Colon (tissue), 2 donors: Measurements from ENCODE around the gene ASTN2.

Experiments used
- FAIRE-seq: peaks from 2 replicates; lab custom pipeline; 2012; peaks lifted over from hg19 to GRCh38; lab: Jason Lieb, UNC
- donor health status: control.
- donor health status: control.

ASTN2 gene

GRCh38 chr9:116662646-116663310 lies 752.1 kb downstream of the ASTN2 start:
- no peak for FAIRE-seq

GRCh38 chr9:116661037-116661954 lies 753.6 kb downstream of the ASTN2 start:
- no peak for FAIRE-seq

GRCh38 chr9:116658265-116658664 lies 756.6 kb downstream of the ASTN2 start:
- no peak for FAIRE-seq

- FAIRE-seq = no peak
Observed at GRCh38 chr9:116656977-116657376, 757.9 kb downstream of the ASTN2 start.

GRCh38 chr9:116656501-116656971 lies 758.3 kb downstream of the ASTN2 start:
- FAIRE-seq = no peak

GRCh38 chr9:116654059-116654355 lies 760.9 kb downstream of the ASTN2 start:
- FAIRE-seq = no peak

GRCh38 chr9:116653348-116654058 lies 761.4 kb downstream of the ASTN2 start:
- no peak for FAIRE-seq

GRCh38 chr9:116647515-116647809 lies 767.4 kb downstream of the ASTN2 start:
- no peak for FAIRE-seq

- no peak for FAIRE-seq
Observed at GRCh38 chr9:116646661-116647514, 768.0 kb downstream of the ASTN2 start.

GRCh38 chr9:116644091-116644688 lies 770.7 kb downstream of the ASTN2 start:
- no peak for FAIRE-seq

GRCh38 chr9:116643691-116644090 lies 771.2 kb downstream of the ASTN2 start:
- FAIRE-seq = no peak

GRCh38 chr9:116641292-116642059 lies 773.4 kb downstream of the ASTN2 start:
- FAIRE-seq = no peak

GRCh38 chr9:116639251-116639741 lies 775.6 kb downstream of the ASTN2 start:
- FAIRE-seq = no peak

GRCh38 chr9:116635908-116636307 lies 778.9 kb downstream of the ASTN2 start:
- FAIRE-seq = no peak

- FAIRE-seq = no peak
Observed at GRCh38 chr9:116632990-116633838, 781.6 kb downstream of the ASTN2 start.

GRCh38 chr9:116629634-116630033 lies 785.2 kb downstream of the ASTN2 start:
- no peak for FAIRE-seq

GRCh38 chr9:116628716-116629115 lies 786.1 kb downstream of the ASTN2 start:
- FAIRE-seq = no peak

- no peak for FAIRE-seq
Observed at GRCh38 chr9:116627433-116627832, 787.4 kb downstream of the ASTN2 start.

- FAIRE-seq = no peak
Observed at GRCh38 chr9:116626762-116627161, 788.1 kb downstream of the ASTN2 start.

GRCh38 chr9:116623715-116624114 lies 791.1 kb downstream of the ASTN2 start:
- no peak for FAIRE-seq
